Fibroblast of pulmonary artery (primary cell): ENCODE results near the gene TMEM41B.

ENCODE experiments used
- DNase-seq: peaks from one replicate; pipeline ENCODE4 v3.0.0-alpha.2; 2010; ENCODE audit warnings: low read depth
- H3K4me3 ChIP-seq: replicated peaks from 2 replicates; pipeline ENCODE4 v1.5.1; 2011; ENCODE audit warnings: low read depth, mild to moderate bottlenecking, control low read depth, low read length, moderate library complexity
- CTCF ChIP-seq: IDR thresholded peaks from 2 replicates; pipeline ENCODE4 v1.5.1; 2011; ENCODE audit warnings: mild to moderate bottlenecking, control low read depth, low read length, inconsistent platforms; ENCODE audit errors: missing control alignments

TMEM41B gene

GRCh38 chr11:9293646-9294045 lies 20.7 kb downstream of the TMEM41B start:
- no peak for DNase-seq
- TF ChIP-seq CTCF: no peak
- H3K4me3 ChIP-seq: no peak overlapping the region

GRCh38 chr11:9285850-9286587 lies 28.4 kb downstream of the TMEM41B start:
- H3K4me3 ChIP-seq: no peak overlapping the region
- TF ChIP-seq CTCF: no peak
- DNase-seq: no peak

GRCh38 chr11:9280655-9281301 lies 33.6 kb downstream of the TMEM41B start:
- peak; percentile 64 for DNase-seq

GRCh38 chr11:9277176-9277575 lies 37.2 kb downstream of the TMEM41B start:
- TF ChIP-seq CTCF: no peak
- no peak for DNase-seq
- H3K4me3 ChIP-seq: no peak overlapping the region

More at GRCh38 chr11:9280655-9281301, 33.6 kb downstream of the TMEM41B start:
- TF ChIP-seq CTCF: no peak
- no peak overlapping the region for H3K4me3 ChIP-seq

- TF ChIP-seq CTCF: no peak
- H3K4me3 ChIP-seq: no peak overlapping the region
- DNase-seq: peak; percentile 15
These were observed 37.8 kb downstream of the TMEM41B start for GRCh38 chr11:9276571-9276970.

- peak; percentile 49 for DNase-seq
- no peak overlapping the region for H3K4me3 ChIP-seq
- TF ChIP-seq CTCF: no peak
These were observed 39.7 kb downstream of the TMEM41B start for GRCh38 chr11:9274499-9275258.
